Breast epithelium (tissue), 4 donors: ENCODE results near the gene WDR70. TPM values are rescaled to one million over a fixed set of nuclear protein-coding genes. Genes with fewer than 3 reads are reported as not detected.
"Not testable (repeated sequence)": the region's sequence is repeated elsewhere in the genome, so short reads cannot be mapped to it uniquely, and the experiment has no call there.

ENCODE experiments used
- DNase-seq, 2 donors: peaks; one replicate each; pipeline ENCODE4 v3.0.0-alpha.2; 2019; ENCODE audit warnings: low spot score in 2 of 2
- H3K27ac ChIP-seq, 2 donors: fragments of 200-600 bp; sonication (generic) in 1 of 2; one replicate each; pipeline ENCODE4 v1.5.1; 2016 to 2019; ENCODE audit warnings: mild to moderate bottlenecking in 1 of 2
- H3K27me3 ChIP-seq, 2 donors: fragments of 200-600 bp; sonication (generic) in 1 of 2; one replicate each; pipeline versions ENCODE4 v1.5.1 to v1.6.0; 2017 to 2019; ENCODE audit warnings: control low read depth in 1 of 2, mild to moderate bottlenecking in 1 of 2
- H3K36me3 ChIP-seq: fragments of 200-600 bp; one replicate; pipeline ENCODE4 v1.5.1; 2019
- H3K4me1 ChIP-seq, 2 donors: fragments of 200-600 bp; sonication (generic); one replicate each; pipeline ENCODE4 v1.5.1; 2016 to 2019; ENCODE audit warnings: control low read depth in 1 of 2
- H3K4me3 ChIP-seq, 3 donors: fragments of 200-600 bp; sonication (generic); 1 replicate in 2 of 3; 2 replicates in 1 of 3; pipeline ENCODE4 v1.5.1; 2016 to 2019; ENCODE audit warnings: mild to moderate bottlenecking in 3 of 3, moderate library complexity in 2 of 3
- H3K9me3 ChIP-seq, 2 donors: fragments of 200-600 bp; sonication (generic) in 1 of 2; one replicate each; pipeline ENCODE4 v1.5.1; 2016 to 2019; ENCODE audit warnings: control low read depth in 1 of 2
- CTCF ChIP-seq, 3 donors: fragments of 450-650 bp; IDR thresholded peaks; one replicate each; pipeline ENCODE4 v1.5.1; 2016 to 2017; ENCODE audit warnings: antibody characterized with exemption in 3 of 3, mild to moderate bottlenecking in 3 of 3, moderate library complexity in 3 of 3
- POLR2A ChIP-seq: fragments of 450-650 bp; IDR thresholded peaks from one replicate; pipeline ENCODE4 v1.6.1; 2016; ENCODE audit warnings: antibody characterized with exemption, mild to moderate bottlenecking, moderate library complexity
- POLR2AphosphoS5 ChIP-seq, 3 donors: sonication (generic); formaldehyde crosslinking; IDR thresholded peaks; one replicate each; pipeline ENCODE4 v1.6.1; 2017; ENCODE audit warnings: antibody characterized with exemption in 3 of 3
- intact Hi-C: fragments of 100-400 bp; cut with DNase I; formaldehyde crosslinking; loops from one replicate; pipeline ENCODE4 v1.15.1; 2023; ENCODE audit warnings: low total_unique reads
- total RNA-seq, 3 donors: library from RNA; depleted of rRNA; stranded (reverse); fragments of >200 nt; gene quantifications; one replicate each; pipeline ENCODE4 v1.1.0, GENCODE V29; 2016

The WDR70 gene
- total RNA-seq, 3 donors from 2014 or later, result 29.6 to 40.2 (median 37.0) TPM

DNA sequence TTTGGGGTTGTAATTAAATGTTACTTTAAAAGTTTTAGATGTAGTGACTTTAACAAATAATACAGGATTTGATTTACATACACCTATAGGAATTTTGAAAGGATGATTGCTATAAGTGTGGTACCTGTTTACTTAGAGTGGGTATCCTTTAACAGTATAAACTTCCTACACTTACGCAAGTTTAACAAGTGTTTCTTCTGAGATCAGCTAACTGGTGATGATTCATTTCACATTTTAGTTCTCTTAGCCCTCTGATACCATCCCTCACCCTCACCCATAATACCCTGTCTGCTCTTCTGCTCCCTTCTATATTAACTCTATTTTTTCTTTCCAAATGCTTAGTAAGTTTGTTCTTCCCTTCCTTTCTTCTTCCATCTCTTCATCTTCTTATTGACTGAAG is 262.8 kb downstream of the WDR70 start:
- peaks cover 0 to 14% of the 10 kb centered on the region in 2 donors for H3K9me3 ChIP-seq
- no peak for DNase-seq
- H3K27ac ChIP-seq, result no peak overlapping the region
- intact Hi-C loops, result no loop called here
- no peak overlapping the region for H3K4me3 ChIP-seq
- H3K4me1 ChIP-seq, result no peaks in the 10 kb centered on the region
- no peak for TF ChIP-seq CTCF (IDR thresholded peaks at IDR 0.05)
- TF ChIP-seq POLR2AphosphoS5 (IDR thresholded peaks at IDR 0.05), result no peak
- TF ChIP-seq POLR2A, result no peak
- no peaks in the 10 kb centered on the region for H3K27me3 ChIP-seq
- no peaks in the 10 kb centered on the region for H3K36me3 ChIP-seq

DNA sequence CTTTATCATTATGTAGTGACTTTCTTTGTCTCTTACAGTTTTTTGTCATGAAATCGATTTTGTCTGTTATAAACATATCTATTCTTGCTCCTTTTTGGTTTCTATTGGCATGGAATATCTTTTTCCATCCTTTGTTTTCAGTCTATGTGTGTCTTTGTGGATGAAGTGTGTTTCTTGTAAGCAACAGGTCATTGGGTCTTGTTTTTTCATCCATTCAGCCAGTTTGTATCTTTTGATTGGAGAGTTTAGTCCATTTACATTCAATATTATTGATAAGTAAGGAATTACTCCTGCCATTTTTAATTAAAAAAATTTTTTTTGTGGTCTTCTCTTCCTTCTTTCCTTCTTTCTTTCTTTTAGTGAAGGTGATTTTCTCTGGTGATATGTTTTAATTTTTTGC is 266.6 kb downstream of the WDR70 start:
- Histone ChIP-seq H3K27ac (no peak overlapping the region), H3K9me3 (peaks cover 0 to 17% of the 10 kb centered on the region in 2 donors), H3K27me3 (no peaks in the 10 kb centered on the region), H3K4me3 (no peak overlapping the region), H3K4me1 (no peaks in the 10 kb centered on the region), H3K36me3 (no peaks in the 10 kb centered on the region)
- no peak for DNase-seq
- TF ChIP-seq POLR2AphosphoS5 (IDR thresholded peaks at IDR 0.05), result no peak
- intact Hi-C loops, result no loop called here

GRCh38 chr5:37654566-37654965 is 275.4 kb downstream of the WDR70 start:
- intact Hi-C loops, DNase-seq, H3K36me3 ChIP-seq: not testable (repeated sequence)

DNA sequence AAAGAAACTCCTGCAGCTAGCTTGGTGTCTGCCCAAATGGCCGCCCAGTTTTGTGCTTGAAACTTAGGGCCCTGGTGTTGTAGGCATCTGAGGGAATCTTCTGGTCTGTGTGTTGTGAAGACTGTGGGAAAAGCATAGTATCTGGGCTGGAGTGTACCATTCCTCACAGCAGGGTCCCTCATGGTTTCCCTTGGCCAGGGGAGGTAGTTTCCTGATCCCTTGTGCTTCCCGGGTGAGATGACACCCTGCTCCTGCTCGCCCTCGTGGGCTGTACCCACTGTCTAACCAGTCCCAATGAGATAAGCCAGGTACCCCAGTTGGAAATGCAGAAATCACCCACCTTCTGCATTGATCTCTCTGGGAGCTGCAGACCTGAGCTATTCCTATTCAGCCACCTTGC is 277.9 kb downstream of the WDR70 start:
- intact Hi-C loops, result no loop called here
- H3K36me3 ChIP-seq, result no peaks in the 10 kb centered on the region
- no peaks in the 10 kb centered on the region for H3K27me3 ChIP-seq
- no peak overlapping the region for H3K27ac ChIP-seq
- H3K9me3 ChIP-seq, result peaks cover 0 to 17% of the 10 kb centered on the region in 2 donors
- H3K4me1 ChIP-seq, result no peaks in the 10 kb centered on the region
- H3K4me3 ChIP-seq, result no peak overlapping the region
- DNase-seq, result no peak
- TF ChIP-seq POLR2AphosphoS5 (IDR thresholded peaks at IDR 0.05), result no peak
- no peak for TF ChIP-seq CTCF (IDR thresholded peaks at IDR 0.05)
- TF ChIP-seq POLR2A, result no peak

More at GRCh38 chr5:37654566-37654965, 275.4 kb downstream of the WDR70 start:
- not testable (repeated sequence) for H3K4me1 ChIP-seq, H3K27me3 ChIP-seq, H3K4me3 ChIP-seq, H3K27ac ChIP-seq
- peaks cover 0 to 27% of the 10 kb centered on the region in 2 donors for H3K9me3 ChIP-seq

DNA sequence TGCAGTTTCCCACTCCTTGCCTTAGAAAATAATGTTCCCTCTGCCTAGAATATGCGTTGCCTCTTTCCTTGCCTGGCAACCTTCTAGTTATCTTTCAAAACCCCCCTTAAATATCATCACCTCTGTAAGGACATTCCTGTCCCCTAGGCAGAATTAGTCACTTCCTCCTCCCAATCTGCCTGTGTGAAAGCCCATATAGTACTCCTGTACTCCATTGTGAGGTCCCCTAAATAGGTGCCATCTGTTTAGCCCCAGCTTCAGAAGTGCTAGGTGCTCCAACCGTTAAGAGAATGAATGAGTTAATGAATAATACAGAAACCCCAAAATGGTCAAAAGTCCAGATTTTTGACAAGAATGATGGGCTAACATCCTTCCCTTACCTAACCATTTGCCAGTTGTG is 279.3 kb downstream of the WDR70 start:
- no peak overlapping the region for H3K4me3 ChIP-seq
- H3K4me1 ChIP-seq, result no peaks in the 10 kb centered on the region
- H3K9me3 ChIP-seq, result peaks cover 0 to 13% of the 10 kb centered on the region in 2 donors
- no peak overlapping the region for H3K27ac ChIP-seq
- H3K27me3 ChIP-seq, result no peaks in the 10 kb centered on the region
- no peak for DNase-seq
- H3K36me3 ChIP-seq, result no peaks in the 10 kb centered on the region
- intact Hi-C loops, result no loop called here
- TF ChIP-seq POLR2A (no peak), POLR2AphosphoS5 (IDR thresholded peaks at IDR 0.05) (no peak)

- no peak overlapping the region for H3K4me3 ChIP-seq
- no peaks in the 10 kb centered on the region for H3K36me3 ChIP-seq
- no peak for DNase-seq
- no peaks in the 10 kb centered on the region for H3K9me3 ChIP-seq
- intact Hi-C loops, result no loop called here
- H3K4me1 ChIP-seq, result no peaks in the 10 kb centered on the region
- H3K27me3 ChIP-seq, result no peaks in the 10 kb centered on the region
- TF ChIP-seq CTCF (IDR thresholded peaks at IDR 0.05) (no peak), POLR2AphosphoS5 (IDR thresholded peaks at IDR 0.05) (no peak)
- H3K27ac ChIP-seq, result no peak overlapping the region
These were observed 281.2 kb downstream of the WDR70 start for GRCh38 chr5:37660319-37660718.
